DOHH2 (cell line): ENCODE measurements around the gene ERVV-1.

ENCODE experiments used
- CTCF ChIP-seq: fragments of 200-600 bp; sonication (generic); IDR thresholded peaks from one replicate; pipeline ENCODE4 v1.5.1; 2014; ENCODE audit warnings: antibody characterized with exemption, mild to moderate bottlenecking, low read depth, low read length; ENCODE audit not compliant: poor library complexity, severe bottlenecking
- EZH2phosphoT487 ChIP-seq: fragments of 200-600 bp; sonication (generic); IDR thresholded peaks from 2 replicates; pipeline ENCODE4 v1.6.1; 2017; ENCODE audit warnings: borderline replicate concordance, mild to moderate bottlenecking, antibody characterized with exemption, low read length, moderate library complexity, mixed read lengths

- no peak for TF ChIP-seq CTCF
- TF ChIP-seq EZH2phosphoT487, result no peak
Observed at GRCh38 chr19:53037101-53038097, 23.7 kb downstream of the ERVV-1 start.
